GM19238 (cell line): Measurements from ENCODE around the gene GRIN3A.
A peak's percentile ranks its signal among the peaks of the same experiment; 100 is the strongest.

Source experiments
- DNase-seq: peaks from one replicate; pipeline ENCODE4 v3.0.0; 2011; ENCODE audit warnings: low spot score; ENCODE audit not compliant: insufficient read length

GRIN3A gene

DNA sequence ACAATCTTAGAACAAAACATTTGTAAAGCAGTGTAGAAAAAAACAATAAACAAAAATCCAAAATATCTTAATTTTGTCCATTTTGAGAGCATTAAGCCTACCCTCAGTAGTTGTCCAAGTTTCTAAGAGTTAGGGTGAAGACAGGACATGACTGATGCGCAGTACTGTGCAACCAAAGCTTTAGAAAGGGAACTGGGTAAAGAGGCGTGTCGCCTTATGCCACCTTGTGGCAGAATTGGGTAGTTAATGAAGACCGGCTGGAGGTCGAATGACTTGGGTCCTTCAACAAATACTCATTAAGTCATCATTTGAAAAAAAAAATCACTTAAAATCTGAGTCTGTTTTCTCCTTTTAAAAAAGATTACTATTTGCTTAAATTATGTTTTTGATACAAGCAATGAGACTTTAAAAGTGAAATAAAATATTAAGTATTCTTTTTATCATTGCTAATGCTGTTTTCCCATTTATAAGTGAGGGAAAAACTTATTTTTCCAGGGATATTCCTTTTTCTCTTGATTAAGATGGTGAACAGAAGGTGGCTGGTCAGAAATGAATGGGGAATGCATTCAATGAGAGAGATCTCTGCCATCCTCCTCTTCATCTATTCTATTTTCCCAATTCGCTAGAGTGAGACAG is 208.3 kb downstream of the GRIN3A start:
- DNase-seq, result peak; percentile 48

DNA sequence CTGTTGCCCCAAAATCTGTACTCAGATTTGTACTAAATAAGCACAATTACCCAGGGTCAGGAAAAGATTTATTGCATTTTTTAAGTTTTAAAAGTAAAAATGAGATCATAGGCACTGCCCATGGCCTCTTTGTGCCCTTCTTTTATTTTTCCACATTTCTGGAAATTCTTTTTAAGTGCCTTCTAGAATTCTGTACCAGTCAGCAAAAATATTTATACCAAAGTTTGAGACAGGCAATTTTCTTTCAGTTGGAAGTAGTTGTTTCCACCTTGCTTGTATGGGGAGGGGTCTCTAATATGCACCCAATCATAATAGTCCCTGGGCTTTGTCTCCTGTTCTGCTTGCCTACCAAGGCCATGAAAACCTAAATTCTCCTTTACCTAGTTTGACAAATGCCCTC is 210.4 kb downstream of the GRIN3A start:
- no peak for DNase-seq

DNA sequence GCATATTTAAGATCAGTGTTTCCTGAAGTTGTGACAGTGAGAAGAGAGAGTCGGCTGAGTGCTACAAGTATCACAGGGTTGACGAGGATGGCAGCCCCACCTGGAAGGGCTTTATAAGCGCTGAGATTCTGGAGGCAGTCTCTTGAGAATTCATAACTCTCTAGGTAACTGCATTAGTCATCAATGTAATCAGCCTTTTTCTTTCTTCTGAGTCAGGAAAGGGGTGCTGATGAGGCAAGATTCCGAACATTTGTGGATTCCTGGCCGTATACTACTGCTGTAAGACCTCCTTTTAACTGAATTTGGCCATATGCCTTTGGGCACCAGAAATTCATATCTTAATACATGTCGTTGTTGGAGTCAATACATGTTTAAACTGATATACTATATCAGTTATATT is 211.4 kb downstream of the GRIN3A start:
- DNase-seq, result no peak

DNA sequence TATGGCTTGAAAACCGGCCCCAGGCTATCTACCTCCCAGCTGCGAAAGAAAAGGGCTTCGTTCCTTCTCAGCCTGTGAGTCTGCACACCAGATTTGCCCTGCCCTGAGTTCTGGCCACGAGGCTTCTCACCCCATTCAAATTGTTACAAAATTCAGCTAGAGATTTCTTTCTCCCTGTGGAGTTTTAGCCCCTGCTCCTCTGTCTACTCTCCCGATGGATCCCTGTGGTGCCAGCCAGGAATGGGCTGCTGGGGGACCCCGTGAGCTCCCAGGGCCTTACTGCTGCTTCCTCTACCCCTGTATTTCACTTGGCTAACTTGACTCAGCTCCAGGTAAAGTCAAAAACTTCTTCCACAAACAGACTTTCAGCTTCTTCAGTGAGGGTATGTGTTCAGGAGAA is 214.1 kb downstream of the GRIN3A start:
- no peak for DNase-seq
